Mesenchymal stem cell (in vitro differentiated cells and primary cell): Measurements from ENCODE around the gene EXOC4.

ENCODE experiments used
- DNase-seq: peaks from one replicate; pipeline ENCODE4 v3.0.0-alpha.2; 2013
- H2AFZ ChIP-seq: one replicate; pipeline ENCODE4 v1.6.1; 2013; ENCODE audit warnings: low read depth, mild to moderate bottlenecking, control low read depth, inconsistent platforms, low read length, moderate library complexity
- H2AK5ac ChIP-seq: 2 replicates; pipeline ENCODE4 v1.6.1; 2013; ENCODE audit warnings: low read length, moderate library complexity, mild to moderate bottlenecking, inconsistent platforms; ENCODE audit not compliant: severe bottlenecking
- H2BK120ac ChIP-seq: one replicate; pipeline ENCODE4 v1.6.1; 2013; ENCODE audit warnings: low read depth, mild to moderate bottlenecking, inconsistent platforms, low read length, moderate library complexity
- H2BK12ac ChIP-seq, 2 experiments: one replicate each; pipeline ENCODE4 v1.6.1; 2013; ENCODE audit warnings: inconsistent platforms in 2 of 2, low read length in 2 of 2, mild to moderate bottlenecking in 2 of 2, moderate library complexity in 2 of 2, control low read depth in 1 of 2
- H2BK15ac ChIP-seq: one replicate; pipeline ENCODE4 v1.6.1; 2013; ENCODE audit warnings: mild to moderate bottlenecking, low read depth, inconsistent platforms; ENCODE audit not compliant: poor library complexity, severe bottlenecking
- H2BK5ac ChIP-seq: 2 replicates; pipeline ENCODE4 v1.6.1; 2013; ENCODE audit warnings: low read depth, mild to moderate bottlenecking, low read length, control low read depth, inconsistent platforms; ENCODE audit not compliant: poor library complexity, severe bottlenecking
- H3K14ac ChIP-seq, 2 experiments: one replicate each; pipeline ENCODE4 v1.6.1; 2013; ENCODE audit warnings: inconsistent platforms in 2 of 2, low read length in 2 of 2, control low read depth in 1 of 2, mild to moderate bottlenecking in 1 of 2, moderate library complexity in 1 of 2
- H3K18ac ChIP-seq, 2 experiments: one replicate each; pipeline ENCODE4 v1.6.1; 2013; ENCODE audit warnings: inconsistent platforms in 2 of 2, low read length in 2 of 2, control low read depth in 1 of 2, low read depth in 1 of 2, mild to moderate bottlenecking in 1 of 2
- H3K23ac ChIP-seq, 2 experiments: one replicate each; pipeline ENCODE4 v1.6.1; 2013; ENCODE audit warnings: inconsistent platforms in 2 of 2, low read length in 2 of 2, mild to moderate bottlenecking in 2 of 2, moderate library complexity in 2 of 2, control low read depth in 1 of 2
- H3K27ac ChIP-seq: 2 replicates; pipeline ENCODE4 v1.5.1; 2013; ENCODE audit warnings: mild to moderate bottlenecking, moderate library complexity, low read length, control low read depth, inconsistent platforms; ENCODE audit not compliant: poor library complexity, severe bottlenecking
- H3K27me3 ChIP-seq, 2 experiments: 2 replicates each; pipeline versions ENCODE4 v1.6.1 to v1.7.0; 2013; ENCODE audit warnings: low read length in 2 of 2, mild to moderate bottlenecking in 2 of 2, moderate library complexity in 2 of 2, control low read depth in 1 of 2, inconsistent platforms in 1 of 2; ENCODE audit not compliant: control insufficient read depth in 1 of 2, insufficient read depth in 1 of 2
- H3K36me3 ChIP-seq, 2 experiments: 2 replicates each; pipeline versions ENCODE4 v1.6.1 to v1.7.0; 2013; ENCODE audit warnings: low read length in 2 of 2, control low read depth in 1 of 2, inconsistent platforms in 1 of 2, low read depth in 1 of 2, mild to moderate bottlenecking in 1 of 2; ENCODE audit not compliant: insufficient read depth in 2 of 2, control insufficient read depth in 1 of 2
- H3K4ac ChIP-seq, 2 experiments: one replicate each; pipeline ENCODE4 v1.6.1; 2013; ENCODE audit warnings: inconsistent platforms in 2 of 2, low read length in 2 of 2, mild to moderate bottlenecking in 2 of 2, moderate library complexity in 2 of 2, control low read depth in 1 of 2, low read depth in 1 of 2
- H3K4me1 ChIP-seq: 2 replicates; pipeline ENCODE4 v1.6.1; 2013; ENCODE audit warnings: low read depth, low read length, control low read depth; ENCODE audit not compliant: control insufficient read depth, insufficient read depth
- H3K4me2 ChIP-seq: 2 replicates; pipeline ENCODE4 v1.6.1; 2013; ENCODE audit warnings: low read length, mild to moderate bottlenecking, inconsistent platforms; ENCODE audit not compliant: poor library complexity, severe bottlenecking
- H3K4me3 ChIP-seq, 2 experiments: 2 replicates each; pipeline versions ENCODE4 v1.5.1 to v1.7.0; 2013; ENCODE audit warnings: low read length in 2 of 2, mild to moderate bottlenecking in 2 of 2, control low read depth in 1 of 2, low read depth in 1 of 2; ENCODE audit not compliant: insufficient read depth in 1 of 2
- H3K79me1 ChIP-seq: replicated peaks from 2 replicates; pipeline ENCODE4 v1.6.1; 2013; ENCODE audit warnings: mild to moderate bottlenecking, control low read depth, low read length, inconsistent platforms; ENCODE audit not compliant: poor library complexity, severe bottlenecking
- H3K9ac ChIP-seq: 2 replicates; pipeline ENCODE4 v1.7.0; 2013; ENCODE audit warnings: mild to moderate bottlenecking, low read length, moderate library complexity
- H3K9me3 ChIP-seq: 2 replicates; pipeline ENCODE4 v1.7.0; 2013; ENCODE audit warnings: mild to moderate bottlenecking, low read length; ENCODE audit not compliant: control insufficient read depth
- H4K8ac ChIP-seq: one replicate; pipeline ENCODE4 v1.6.1; 2013; ENCODE audit warnings: inconsistent platforms, mild to moderate bottlenecking, low read length, moderate library complexity
- H4K91ac ChIP-seq: one replicate; pipeline ENCODE4 v1.6.1; 2013; ENCODE audit warnings: mild to moderate bottlenecking, low read length, inconsistent platforms
- WGBS: methylation state at CpG from one replicate; pipeline ENCODE4 v1.1.7; 2013; ENCODE audit warnings: mixed read lengths; 5-methylcytosine and 5-hydroxymethylcytosine counted together

Gene EXOC4

GRCh38 chr7:134062460-134062859 lies 809.6 kb downstream of the EXOC4 start:
- H3K14ac ChIP-seq, result no peak overlapping the region
- no peak overlapping the region for H4K8ac ChIP-seq
- H3K4me1 ChIP-seq, result no peaks in the 10 kb centered on the region
- H3K18ac ChIP-seq, result no peak overlapping the region
- no peaks in the 10 kb centered on the region for H3K79me1 ChIP-seq
- H3K27ac ChIP-seq, result no peak overlapping the region
- H2BK12ac ChIP-seq, result no peak overlapping the region
- no peak overlapping the region for H2AK5ac ChIP-seq
- H2BK5ac ChIP-seq, result no peak overlapping the region
- no peak overlapping the region for H3K23ac ChIP-seq
- H2AFZ ChIP-seq, result no peak overlapping the region
- no peak overlapping the region for H3K4me2 ChIP-seq
- no peak for DNase-seq
- peaks cover 3 to 5% of the 10 kb centered on the region in 2 experiments for H3K36me3 ChIP-seq
- H3K4ac ChIP-seq, result no peak overlapping the region
- no peak overlapping the region for H2BK120ac ChIP-seq
- no peaks in the 10 kb centered on the region for H3K27me3 ChIP-seq
- H3K9me3 ChIP-seq, result no peaks in the 10 kb centered on the region
- no peak overlapping the region for H4K91ac ChIP-seq
- no peak overlapping the region for H3K9ac ChIP-seq
- H3K4me3 ChIP-seq, result no peak overlapping the region
- no peak overlapping the region for H2BK15ac ChIP-seq
- WGBS, result 90% methylated on average over 4 of the region's 4 CpGs

- WGBS, result 92% methylated on average over 4 of the region's 4 CpGs
- Histone ChIP-seq H2AFZ (no peak overlapping the region), H4K91ac (no peak overlapping the region), H3K18ac (no peak overlapping the region), H2AK5ac (no peak overlapping the region), H3K4ac (no peak overlapping the region), H3K9me3 (no peaks in the 10 kb centered on the region), H3K4me2 (no peak overlapping the region), H3K4me1 (no peaks in the 10 kb centered on the region), H3K79me1 (no peaks in the 10 kb centered on the region), H3K27ac (no peak overlapping the region), H2BK15ac (no peak overlapping the region), H2BK12ac (no peak overlapping the region), H3K9ac (no peak overlapping the region), H3K23ac (no peak overlapping the region), H3K27me3 (no peaks in the 10 kb centered on the region), H2BK120ac (no peak overlapping the region), H3K36me3 (peaks cover 3 to 5% of the 10 kb centered on the region in 2 experiments), H2BK5ac (no peak overlapping the region), H4K8ac (no peak overlapping the region), H3K4me3 (no peak overlapping the region), H3K14ac (no peak overlapping the region)
- DNase-seq, result no peak
Observed at GRCh38 chr7:134065415-134065814, 812.5 kb downstream of the EXOC4 start.

- WGBS, result 0% methylated on average over 1 of the region's 4 CpGs
- H4K8ac ChIP-seq, result no peak overlapping the region
- H3K14ac ChIP-seq, result no peak overlapping the region
- no peak overlapping the region for H3K4ac ChIP-seq
- H2BK120ac ChIP-seq, result no peak overlapping the region
- no peak overlapping the region for H4K91ac ChIP-seq
- H3K27me3 ChIP-seq, result no peaks in the 10 kb centered on the region
- no peak overlapping the region for H3K27ac ChIP-seq
- no peak overlapping the region for H3K18ac ChIP-seq
- H3K4me1 ChIP-seq, result no peaks in the 10 kb centered on the region
- no peak for DNase-seq
- no peak overlapping the region for H3K4me2 ChIP-seq
- H2AK5ac ChIP-seq, result no peak overlapping the region
- H3K4me3 ChIP-seq, result no peak overlapping the region
- no peak overlapping the region for H2AFZ ChIP-seq
- H3K36me3 ChIP-seq, result peaks cover 3 to 5% of the 10 kb centered on the region in 2 experiments
- H3K9ac ChIP-seq, result no peak overlapping the region
- no peaks in the 10 kb centered on the region for H3K79me1 ChIP-seq
- no peak overlapping the region for H2BK15ac ChIP-seq
- H2BK5ac ChIP-seq, result no peak overlapping the region
- no peaks in the 10 kb centered on the region for H3K9me3 ChIP-seq
- H3K23ac ChIP-seq, result no peak overlapping the region
- no peak overlapping the region for H2BK12ac ChIP-seq
Observed at GRCh38 chr7:134067164-134067563, 814.3 kb downstream of the EXOC4 start.

- Histone ChIP-seq H3K14ac (no peak overlapping the region), H3K4me2 (no peak overlapping the region), H4K91ac (no peak overlapping the region), H2AK5ac (no peak overlapping the region), H3K27ac (no peak overlapping the region), H2BK15ac (no peak overlapping the region), H3K18ac (no peak overlapping the region), H4K8ac (no peak overlapping the region), H3K4me1 (no peaks in the 10 kb centered on the region), H3K9ac (no peak overlapping the region), H3K27me3 (no peaks in the 10 kb centered on the region), H3K4ac (no peak overlapping the region), H3K36me3 (peaks cover 3 to 7% of the 10 kb centered on the region in 2 experiments), H3K23ac (no peak overlapping the region), H2AFZ (no peak overlapping the region), H2BK5ac (no peak overlapping the region), H2BK12ac (no peak overlapping the region), H3K79me1 (no peaks in the 10 kb centered on the region), H3K9me3 (no peaks in the 10 kb centered on the region), H2BK120ac (no peak overlapping the region), H3K4me3 (no peak overlapping the region)
- DNase-seq, result no peak
- 95% methylated on average over 6 of the region's 6 CpGs for WGBS
Observed at GRCh38 chr7:134068670-134069069, 815.8 kb downstream of the EXOC4 start.
